Smooth muscle cell (in vitro differentiated cells): ENCODE results near the gene WNT6. TPM values are rescaled to one million over a fixed set of nuclear protein-coding genes. Genes with fewer than 3 reads are reported as not detected.

Experiments used
- DNase-seq: peaks from one replicate; lab custom pipeline; 2025; ENCODE audit not compliant: unreplicated experiment; lab: John Stamatoyannopoulos, UW
- H2AFZ ChIP-seq: fragments of 200-600 bp; sonication (generic); 2 replicates; pipeline ENCODE4 v1.6.0; 2016; ENCODE audit warnings: antibody characterized with exemption, low read depth, mild to moderate bottlenecking
- H3F3A ChIP-seq: fragments of 200-600 bp; sonication (generic); 2 replicates; pipeline ENCODE4 v1.6.0; 2017; ENCODE audit warnings: antibody characterized with exemption, low read depth
- H3K27ac ChIP-seq: fragments of 200-600 bp; sonication (generic); 2 replicates; pipeline ENCODE4 v1.5.1; 2016; ENCODE audit warnings: low read depth, mild to moderate bottlenecking
- H3K27me3 ChIP-seq: fragments of 200-600 bp; sonication (generic); 2 replicates; pipeline ENCODE4 v1.6.1; 2016; ENCODE audit warnings: low read depth, mild to moderate bottlenecking
- H3K36me3 ChIP-seq: fragments of 200-600 bp; sonication (generic); 2 replicates; pipeline ENCODE4 v1.5.1; 2016; ENCODE audit warnings: low read depth
- H3K4me1 ChIP-seq: fragments of 200-600 bp; sonication (generic); 2 replicates; pipeline ENCODE4 v1.5.1; 2016; ENCODE audit warnings: low read depth
- H3K4me2 ChIP-seq: fragments of 200-600 bp; sonication (generic); 2 replicates; pipeline ENCODE4 v1.6.0; 2016; ENCODE audit warnings: mild to moderate bottlenecking
- H3K4me3 ChIP-seq: fragments of 200-600 bp; sonication (generic); 2 replicates; pipeline ENCODE4 v1.5.1; 2016; ENCODE audit warnings: mild to moderate bottlenecking
- H3K79me2 ChIP-seq: fragments of 200-600 bp; sonication (generic); 2 replicates; pipeline ENCODE4 v1.6.0; 2016; ENCODE audit warnings: low read depth, mild to moderate bottlenecking
- H3K9ac ChIP-seq: fragments of 200-600 bp; sonication (generic); 2 replicates; pipeline ENCODE4 v1.6.0; 2016; ENCODE audit warnings: low read depth
- H3K9me3 ChIP-seq: fragments of 200-600 bp; sonication (generic); replicated peaks from 2 replicates; pipeline ENCODE4 v1.5.1; 2016; ENCODE audit warnings: low read depth
- H4K20me1 ChIP-seq: fragments of 200-600 bp; sonication (generic); 2 replicates; pipeline ENCODE4 v1.6.0; 2016; ENCODE audit warnings: low read depth
- WGBS: methylation state at CpG from one replicate; pipeline ENCODE4 v1.1.7; 2016; ENCODE audit warnings: low lambda C conversion rate; 5-methylcytosine and 5-hydroxymethylcytosine counted together
- polyA plus RNA-seq: library from polyadenylated mRNA; unstranded; fragments of >200 nt; fragmentation: Nextera tagmentation; extraction: Ambion mirVana; gene quantifications from 2 replicates; pipeline ENCODE4 v1.2.1, GENCODE V29; 2016
- total RNA-seq: library from RNA; depleted of rRNA; stranded (reverse); fragments of >200 nt; gene quantifications from 2 replicates; pipeline ENCODE4 v1.2.3, GENCODE V29; 2014
- TF ChIP-seq, protein P1 (sequence below): fragments of 200-600 bp; sonication (generic); IDR thresholded peaks from 2 replicates; pipeline ENCODE4 v1.5.1; 2017; ENCODE audit warnings: borderline replicate concordance, mild to moderate bottlenecking, antibody characterized with exemption; ENCODE audit not compliant: insufficient read depth, poor library complexity, severe bottlenecking

Gene WNT6
- total and polyA plus RNA-seq, 2 experiments from 2014 or later, result 7.9 to 12.1 TPM

DNA sequence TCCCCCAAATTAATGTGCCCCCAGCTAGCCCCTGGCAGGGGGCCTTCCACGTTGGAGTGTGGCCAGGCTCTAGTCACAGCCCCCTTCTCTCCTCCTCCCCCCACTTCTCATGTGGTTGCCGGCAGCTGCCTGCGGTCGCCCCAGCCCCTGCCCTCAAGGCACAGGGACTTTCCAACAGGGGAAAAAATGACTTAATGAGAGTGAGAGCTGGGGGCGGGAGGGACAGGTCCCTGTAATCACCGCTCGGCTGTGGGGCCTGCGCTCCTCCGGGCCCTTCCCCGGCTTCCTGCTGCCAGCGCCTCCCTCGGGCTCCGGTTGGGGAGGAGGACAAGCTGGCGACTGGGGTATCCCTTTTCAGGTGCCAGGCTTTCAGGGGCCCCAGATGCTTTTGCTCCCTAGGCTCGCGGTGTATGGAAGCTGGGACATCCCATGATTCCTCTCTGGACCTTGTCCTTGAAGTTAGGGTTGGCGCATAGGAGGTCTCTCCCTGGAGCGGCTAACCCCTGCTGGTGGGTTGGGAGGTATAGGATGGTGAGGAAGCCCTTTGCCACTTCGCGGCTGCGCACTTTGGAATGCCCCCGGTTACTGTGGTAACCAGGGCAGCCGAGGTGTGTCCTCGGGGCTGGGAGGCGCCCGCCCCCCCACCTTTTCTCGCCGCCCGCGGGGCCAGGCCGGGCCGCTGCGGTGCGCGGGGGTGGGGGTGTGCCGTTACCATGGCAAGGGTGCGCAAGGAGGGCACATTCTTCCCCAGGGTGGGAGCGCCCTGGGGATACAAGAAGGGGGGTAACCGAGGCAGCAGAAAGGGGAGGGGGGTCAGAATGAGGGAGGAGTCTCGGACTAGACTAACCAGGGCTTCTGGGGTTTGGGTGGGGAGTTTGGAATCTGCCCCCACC is 37.1 kb downstream of the WNT6 start:
- Histone ChIP-seq H3F3A (no peaks in the 10 kb centered on the region), H2AFZ (peak overlapping the region; percentile 28), H4K20me1 (no peaks in the 10 kb centered on the region), H3K4me3 (peak overlapping the region; percentile 35), H3K4me2 (peak overlapping the region; percentile 83), H3K4me1 (peaks cover 5% of the 10 kb centered on the region), H3K36me3 (no peaks in the 10 kb centered on the region), H3K27ac (peak overlapping the region; percentile 78), H3K79me2 (no peaks in the 10 kb centered on the region), H3K9me3 (no peaks in the 10 kb centered on the region), H3K27me3 (peaks cover 64% of the 10 kb centered on the region), H3K9ac (peak overlapping the region; percentile 87)
- no peak for DNase-seq
- TF ChIP-seq, protein P1, sequence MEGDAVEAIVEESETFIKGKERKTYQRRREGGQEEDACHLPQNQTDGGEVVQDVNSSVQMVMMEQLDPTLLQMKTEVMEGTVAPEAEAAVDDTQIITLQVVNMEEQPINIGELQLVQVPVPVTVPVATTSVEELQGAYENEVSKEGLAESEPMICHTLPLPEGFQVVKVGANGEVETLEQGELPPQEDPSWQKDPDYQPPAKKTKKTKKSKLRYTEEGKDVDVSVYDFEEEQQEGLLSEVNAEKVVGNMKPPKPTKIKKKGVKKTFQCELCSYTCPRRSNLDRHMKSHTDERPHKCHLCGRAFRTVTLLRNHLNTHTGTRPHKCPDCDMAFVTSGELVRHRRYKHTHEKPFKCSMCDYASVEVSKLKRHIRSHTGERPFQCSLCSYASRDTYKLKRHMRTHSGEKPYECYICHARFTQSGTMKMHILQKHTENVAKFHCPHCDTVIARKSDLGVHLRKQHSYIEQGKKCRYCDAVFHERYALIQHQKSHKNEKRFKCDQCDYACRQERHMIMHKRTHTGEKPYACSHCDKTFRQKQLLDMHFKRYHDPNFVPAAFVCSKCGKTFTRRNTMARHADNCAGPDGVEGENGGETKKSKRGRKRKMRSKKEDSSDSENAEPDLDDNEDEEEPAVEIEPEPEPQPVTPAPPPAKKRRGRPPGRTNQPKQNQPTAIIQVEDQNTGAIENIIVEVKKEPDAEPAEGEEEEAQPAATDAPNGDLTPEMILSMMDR, result no peak
- 4% methylated on average over 33 of the region's 40 CpGs for WGBS

DNA sequence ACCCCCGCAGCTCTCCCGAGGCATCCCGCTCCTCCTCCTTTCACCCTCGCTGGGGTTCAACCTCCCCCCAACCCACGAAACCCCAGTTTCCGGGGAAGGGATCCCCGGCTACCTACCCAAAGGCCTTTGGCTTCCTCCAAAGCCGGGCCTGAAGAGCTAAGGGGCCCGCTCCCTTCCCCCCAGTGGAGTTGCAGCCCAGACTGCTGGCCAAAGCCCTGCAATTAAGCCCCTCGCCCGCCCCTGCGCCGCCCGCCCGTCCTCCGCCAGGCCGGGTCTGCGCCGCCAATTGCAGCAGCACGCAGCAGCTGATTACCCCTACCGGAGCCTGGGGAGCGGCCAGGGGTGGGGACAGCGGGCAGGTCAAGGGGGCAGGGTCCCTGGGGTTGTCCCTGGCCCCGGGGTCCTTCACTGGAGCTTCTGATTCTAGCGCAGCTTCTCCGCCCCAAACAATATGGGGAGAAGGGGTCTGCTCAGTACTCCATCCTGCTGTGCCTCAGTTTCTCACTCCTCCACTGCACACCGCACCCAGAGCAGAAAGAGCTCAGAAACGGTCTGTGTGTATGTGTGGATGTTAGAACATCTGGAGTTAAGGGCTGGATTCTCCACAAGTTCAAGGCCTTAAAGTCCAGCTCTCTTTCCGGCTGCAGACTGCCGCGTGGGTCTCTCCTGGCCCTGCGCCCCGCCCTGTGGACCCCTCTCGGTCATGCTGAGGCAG is 37.9 kb downstream of the WNT6 start:
- H3K27me3 ChIP-seq, result peaks cover 68% of the 10 kb centered on the region
- no peaks in the 10 kb centered on the region for H3F3A ChIP-seq
- H4K20me1 ChIP-seq, result no peaks in the 10 kb centered on the region
- H3K9me3 ChIP-seq, result no peaks in the 10 kb centered on the region
- H3K79me2 ChIP-seq, result no peaks in the 10 kb centered on the region
- DNase-seq, result no peak
- WGBS, result 20% methylated on average over 17 of the region's 34 CpGs
- peak overlapping the region; percentile 83 for H3K4me2 ChIP-seq
- no peaks in the 10 kb centered on the region for H3K36me3 ChIP-seq
- TF ChIP-seq, protein P1, result no peak
- peak overlapping the region; percentile 35 for H3K4me3 ChIP-seq
- H3K27ac ChIP-seq, result peak overlapping the region; percentile 78
- H2AFZ ChIP-seq, result no peak overlapping the region
- peaks cover 5% of the 10 kb centered on the region for H3K4me1 ChIP-seq
- H3K9ac ChIP-seq, result peak overlapping the region; percentile 87

DNA sequence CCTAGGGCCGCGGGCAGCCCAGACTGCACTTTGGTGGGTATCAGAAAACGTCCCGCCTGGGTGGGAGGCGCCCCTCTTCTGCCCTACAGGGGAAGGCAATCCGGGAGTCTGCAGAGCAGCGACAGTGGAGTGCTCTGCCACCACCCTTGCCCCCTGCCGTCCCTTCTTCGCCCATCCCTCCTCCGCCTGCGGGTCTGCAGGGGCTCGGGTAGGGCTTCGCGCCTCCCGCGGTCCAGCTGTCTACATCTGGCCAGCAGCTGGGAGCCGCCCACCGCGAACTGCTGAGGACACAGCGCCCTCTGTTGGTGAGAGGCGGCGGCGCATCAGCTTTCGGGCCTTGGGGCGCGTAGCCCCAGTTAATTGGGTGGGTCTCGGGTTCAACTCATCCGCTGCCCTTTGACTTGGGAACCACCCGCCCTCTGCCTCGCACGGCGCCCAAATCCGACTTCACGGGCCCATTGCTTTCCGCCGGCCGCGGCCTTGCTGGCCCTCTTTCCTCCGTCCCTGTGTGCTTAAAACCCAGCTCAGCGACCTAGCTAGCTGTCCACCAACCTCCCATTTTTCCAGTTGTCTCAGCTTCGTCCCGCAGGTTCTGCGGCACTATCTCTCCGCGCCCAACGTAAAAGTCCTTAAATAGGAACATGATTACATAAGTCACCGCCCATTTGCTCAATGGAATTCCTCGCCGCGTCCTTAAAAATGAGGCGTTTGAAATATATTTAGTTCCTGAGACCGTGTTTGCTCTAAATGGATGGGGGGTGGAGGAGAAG is 38.7 kb downstream of the WNT6 start:
- no peak overlapping the region for H3K9ac ChIP-seq
- peak overlapping the region; percentile 83 for H3K4me2 ChIP-seq
- H4K20me1 ChIP-seq, result no peaks in the 10 kb centered on the region
- no peaks in the 10 kb centered on the region for H3K79me2 ChIP-seq
- TF ChIP-seq, protein P1, result peak; percentile 100
- no peak overlapping the region for H2AFZ ChIP-seq
- no peaks in the 10 kb centered on the region for H3F3A ChIP-seq
- H3K9me3 ChIP-seq, result no peaks in the 10 kb centered on the region
- peaks cover 2% of the 10 kb centered on the region for H3K4me1 ChIP-seq
- no peaks in the 10 kb centered on the region for H3K36me3 ChIP-seq
- WGBS, result 9% methylated on average over 49 of the region's 52 CpGs
- peaks cover 69% of the 10 kb centered on the region for H3K27me3 ChIP-seq
- H3K27ac ChIP-seq, result no peak overlapping the region
- no peak overlapping the region for H3K4me3 ChIP-seq
- DNase-seq, result peak; percentile 56
